GM13976 (cell line): ENCODE measurements around the gene UBE2I.
"Not testable (repeated sequence)": the region's sequence is repeated elsewhere in the genome, so short reads cannot be mapped to it uniquely, and the experiment has no call there.

Experiments used
- DNase-seq: peaks from one replicate; pipeline ENCODE4 v3.0.0; 2012; ENCODE audit warnings: low spot score
- CTCF ChIP-seq: IDR thresholded peaks from 2 replicates; pipeline ENCODE4 v1.5.1; 2012; ENCODE audit warnings: borderline replicate concordance, mild to moderate bottlenecking; ENCODE audit not compliant: insufficient read depth; ENCODE audit errors: extremely low read depth, missing control alignments, control extremely low read depth
- in situ Hi-C: fragments of 300-500 bp; cut with MboI; formaldehyde crosslinking; loops from one replicate; pipeline ENCODE4 v1.12.0; 2022; ENCODE audit warnings: low sequenced_read_pairs, mixed read lengths, inconsistent platforms; ENCODE audit not compliant: unreplicated experiment

The UBE2I gene

DNA sequence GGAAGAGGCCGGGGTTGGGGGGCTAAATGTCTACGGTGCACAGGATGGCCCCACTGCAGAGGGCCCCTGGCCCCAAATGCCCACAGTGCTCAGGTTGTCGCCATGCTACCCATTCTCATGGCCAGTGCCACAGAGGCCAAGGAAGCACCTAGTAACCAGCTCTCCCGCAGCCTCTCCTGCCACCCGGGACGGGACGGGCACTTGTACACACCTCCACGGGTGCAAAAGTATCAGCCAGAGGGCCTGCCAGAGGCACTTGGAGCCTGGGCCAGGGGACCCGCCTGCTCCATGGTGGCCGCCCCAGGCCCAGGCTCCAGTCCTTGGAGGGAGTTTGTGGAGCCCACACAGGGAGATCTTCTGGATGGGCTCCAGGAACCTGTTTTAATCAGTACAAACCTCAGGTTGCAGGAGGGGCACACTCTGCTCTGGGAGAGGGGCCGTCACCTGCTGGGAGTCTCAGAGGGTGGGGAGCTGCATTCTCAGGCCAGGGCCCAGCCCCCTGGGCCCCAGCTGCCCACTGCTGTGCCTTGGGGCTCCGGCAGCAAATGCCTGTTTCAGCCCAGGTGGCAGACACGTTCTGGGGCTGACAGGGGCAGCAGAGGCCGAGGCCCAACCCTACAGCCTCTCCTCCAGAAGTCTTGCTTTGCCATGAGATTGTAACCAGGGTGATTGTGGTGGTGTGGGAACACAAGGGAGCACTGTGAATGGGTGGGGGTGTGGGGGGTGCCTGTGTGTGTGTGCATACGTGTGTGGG lies 45.7 kb upstream of the UBE2I start:
- TF ChIP-seq CTCF = no peak
- DNase-seq = no peak
- in situ Hi-C loops = no loop called here

- no peak for TF ChIP-seq CTCF
- no peak for DNase-seq
- in situ Hi-C loops = no loop called here
Measured at GRCh38 chr16:1264345-1265089, 44.9 kb upstream of the UBE2I start.

DNA sequence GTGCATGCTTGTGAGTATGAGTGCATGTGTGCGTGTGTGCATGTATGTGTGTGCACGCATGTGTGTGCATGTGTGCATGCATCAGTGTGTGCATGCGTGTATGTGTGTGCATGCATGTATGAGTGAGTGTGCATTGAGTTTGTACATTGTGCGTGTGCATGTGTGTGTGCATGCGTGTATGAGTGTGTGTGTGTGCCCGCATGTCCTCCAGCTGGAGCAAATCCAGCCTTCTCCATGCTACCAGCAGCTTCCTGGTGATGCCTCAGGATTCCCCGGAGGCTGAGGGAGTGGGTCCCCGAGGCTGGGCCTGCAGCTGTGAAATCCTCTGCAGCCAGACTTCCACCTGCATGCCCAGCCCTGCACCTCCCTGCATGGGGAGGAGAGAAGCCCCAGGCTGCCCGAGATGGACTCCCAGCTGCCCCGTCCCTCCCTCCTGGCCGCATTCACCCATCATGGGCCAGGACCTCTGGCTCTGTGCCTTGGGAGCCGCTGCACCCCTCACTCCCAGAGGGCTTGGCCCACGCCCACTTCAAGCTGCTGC lies 44.3 kb upstream of the UBE2I start:
- TF ChIP-seq CTCF = no peak
- in situ Hi-C loops = no loop called here
- DNase-seq = no peak

DNA sequence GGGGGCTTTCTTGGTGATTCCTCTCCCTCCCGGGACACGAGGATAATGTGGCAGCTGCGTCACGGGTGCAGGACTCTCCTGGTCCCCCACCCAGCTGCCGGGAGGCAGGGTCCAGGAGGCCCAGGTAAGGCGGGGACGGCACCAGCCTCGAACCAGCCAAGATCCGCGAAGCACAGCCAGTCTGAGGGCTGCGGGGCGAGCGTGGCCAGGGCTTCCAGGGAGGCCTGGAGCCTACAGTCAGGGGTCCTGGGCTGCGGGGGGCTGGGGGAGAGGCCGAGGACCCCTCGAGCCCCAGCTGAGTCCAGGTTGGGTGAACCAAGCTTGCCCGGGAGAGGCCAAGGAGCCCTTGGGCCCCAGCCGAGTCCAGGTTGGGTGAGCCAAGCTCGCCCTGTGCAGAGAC lies 43.6 kb upstream of the UBE2I start:
- in situ Hi-C loops = no loop called here
- no peak for TF ChIP-seq CTCF
- DNase-seq = no peak

- in situ Hi-C loops, DNase-seq: not testable (repeated sequence)
Measured at GRCh38 chr16:1269418-1269817, 40.0 kb upstream of the UBE2I start.

DNA sequence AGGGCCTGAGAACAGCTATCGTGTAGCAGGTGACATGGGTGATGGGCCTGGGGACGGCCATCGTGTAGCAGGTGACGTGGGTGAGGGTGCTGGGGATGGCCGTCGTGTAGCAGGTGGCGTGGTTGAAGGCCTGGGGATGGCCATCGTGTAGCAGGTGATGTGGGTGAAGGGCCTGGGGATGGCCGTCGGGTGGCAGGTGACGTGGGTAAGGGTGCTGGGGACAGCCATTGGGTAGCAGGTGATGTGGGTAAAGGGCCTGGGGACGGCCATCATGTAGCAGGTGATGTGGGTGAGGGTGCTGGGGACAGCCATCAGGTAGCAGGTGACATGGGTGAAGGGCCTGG lies 38.1 kb upstream of the UBE2I start:
- DNase-seq = no peak
- TF ChIP-seq CTCF = no peak
- in situ Hi-C loops = no loop called here

DNA sequence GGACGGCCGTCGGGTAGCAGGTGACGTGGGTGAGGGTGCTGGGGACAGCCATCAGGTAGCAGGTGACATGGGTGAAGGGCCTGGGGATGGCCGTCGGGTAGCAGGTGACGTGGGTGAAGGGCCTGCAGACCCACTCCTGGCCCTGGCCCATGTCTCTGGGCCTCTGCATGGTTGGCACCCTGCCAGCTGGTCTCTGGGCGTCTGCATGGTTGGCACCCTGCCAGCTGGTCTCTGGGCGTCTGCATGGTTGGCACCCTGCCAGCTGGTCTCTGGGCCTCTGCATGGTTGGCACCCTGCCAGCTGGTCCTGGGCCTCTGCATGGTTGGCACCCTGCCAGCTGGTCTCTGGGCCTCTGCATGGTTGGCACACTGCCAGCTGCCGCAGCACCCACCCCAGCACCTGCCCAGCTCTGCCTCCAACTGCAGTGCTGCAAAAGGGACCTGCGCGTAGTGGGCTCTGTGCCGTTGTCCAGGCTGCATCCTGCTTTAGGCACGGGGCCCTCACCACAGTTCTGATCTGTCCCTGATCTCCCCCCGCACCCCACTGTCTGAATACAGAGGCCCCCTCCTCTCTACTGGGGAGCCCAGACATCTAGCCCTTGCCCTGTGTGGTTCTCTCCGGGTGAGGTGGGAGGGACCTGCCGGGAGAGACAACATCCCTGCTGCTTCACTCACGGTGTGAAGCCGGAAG lies 37.6 kb upstream of the UBE2I start:
- in situ Hi-C loops, DNase-seq: not testable (repeated sequence)
